T-helper 9 cell (primary cell): ENCODE data around the gene CCR4.
"Not testable (repeated sequence)": the region's sequence is repeated elsewhere in the genome, so short reads cannot be mapped to it uniquely, and the experiment has no call there.

Experiments
- DNase-seq: peaks from one replicate; pipeline ENCODE4 v3.0.0-alpha.2; 2020

The CCR4 gene

DNA sequence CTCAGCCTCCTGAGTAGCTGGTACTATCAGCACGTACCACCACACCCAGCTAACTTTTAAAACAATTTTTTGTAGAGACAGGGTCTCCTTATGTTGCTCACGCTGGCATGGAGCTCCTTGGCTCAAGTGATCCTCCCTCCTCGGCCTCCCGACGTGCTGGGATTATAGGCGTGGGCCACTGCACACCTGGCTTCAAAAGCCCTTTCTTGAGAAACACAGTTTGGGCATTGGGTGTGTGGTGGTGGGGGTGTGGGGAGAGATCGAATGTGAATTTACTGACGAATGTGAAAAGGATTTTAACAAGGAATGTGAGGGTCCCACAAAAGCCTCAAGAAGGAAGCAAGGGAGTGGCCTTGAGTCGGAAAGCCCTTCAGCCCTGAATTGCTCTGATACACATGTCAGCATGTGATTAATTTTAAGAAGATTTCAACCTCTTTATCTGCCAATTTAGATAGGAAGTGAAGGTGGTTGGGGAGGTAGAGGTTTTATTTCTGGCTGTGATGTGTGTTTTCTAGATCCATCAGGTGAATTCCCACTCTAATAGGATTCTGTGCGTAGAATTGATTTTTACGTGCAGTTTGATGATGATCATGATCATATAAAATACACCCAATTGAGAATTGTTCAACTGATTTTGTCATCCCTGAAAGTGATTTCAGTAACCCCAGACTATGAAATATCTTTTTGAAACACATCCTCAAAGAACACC lies 1.1 kb downstream of the CCR4 start:
- DNase-seq, result no peak

DNA sequence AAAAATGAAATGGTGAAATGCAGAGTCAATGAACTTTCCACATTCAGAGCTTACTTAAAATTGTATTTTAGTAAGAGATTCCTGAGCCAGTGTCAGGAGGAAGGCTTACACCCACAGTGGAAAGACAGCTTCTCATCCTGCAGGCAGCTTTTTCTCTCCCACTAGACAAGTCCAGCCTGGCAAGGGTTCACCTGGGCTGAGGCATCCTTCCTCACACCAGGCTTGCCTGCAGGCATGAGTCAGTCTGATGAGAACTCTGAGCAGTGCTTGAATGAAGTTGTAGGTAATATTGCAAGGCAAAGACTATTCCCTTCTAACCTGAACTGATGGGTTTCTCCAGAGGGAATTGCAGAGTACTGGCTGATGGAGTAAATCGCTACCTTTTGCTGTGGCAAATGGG lies 3.1 kb downstream of the CCR4 start:
- DNase-seq, result no peak

DNA sequence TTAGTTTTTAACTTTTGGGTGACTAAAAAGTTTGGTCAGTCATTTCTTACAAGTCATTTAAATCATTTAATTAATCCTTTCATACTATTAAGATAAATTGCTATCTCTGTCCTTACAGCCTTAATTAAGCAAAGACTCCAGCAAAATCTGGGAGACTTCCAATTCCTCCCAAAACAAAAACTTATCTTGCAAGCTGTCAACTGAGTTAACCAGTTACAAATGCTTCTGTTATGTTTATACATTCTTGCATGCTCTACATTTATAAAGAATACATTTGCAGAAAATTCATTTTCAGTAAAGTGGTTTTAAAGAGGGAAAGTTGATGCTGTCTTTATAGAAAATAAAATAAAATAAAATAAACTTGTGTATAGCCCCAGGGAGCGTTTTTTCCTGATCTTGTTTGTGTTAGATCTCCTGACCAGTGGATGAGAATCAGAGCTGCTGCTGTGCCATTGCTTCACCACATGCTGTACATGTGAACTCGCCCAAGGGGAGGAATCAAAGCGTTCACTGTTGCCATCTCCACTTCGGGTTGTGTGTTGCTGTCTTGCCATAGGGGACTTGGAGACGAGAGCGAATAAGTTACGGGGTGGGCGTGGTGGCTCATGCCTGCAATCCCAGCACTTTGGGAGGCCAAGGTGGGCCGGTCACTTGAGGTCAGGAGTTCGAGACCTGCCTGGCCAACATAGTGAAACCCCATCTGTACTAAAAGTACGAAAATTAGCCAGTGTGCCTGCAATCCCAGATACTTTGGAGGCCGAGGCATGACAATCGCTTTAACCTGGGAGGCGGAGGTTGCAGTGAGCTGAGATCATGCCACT lies 5.5 kb downstream of the CCR4 start:
- DNase-seq, result no peak

DNA sequence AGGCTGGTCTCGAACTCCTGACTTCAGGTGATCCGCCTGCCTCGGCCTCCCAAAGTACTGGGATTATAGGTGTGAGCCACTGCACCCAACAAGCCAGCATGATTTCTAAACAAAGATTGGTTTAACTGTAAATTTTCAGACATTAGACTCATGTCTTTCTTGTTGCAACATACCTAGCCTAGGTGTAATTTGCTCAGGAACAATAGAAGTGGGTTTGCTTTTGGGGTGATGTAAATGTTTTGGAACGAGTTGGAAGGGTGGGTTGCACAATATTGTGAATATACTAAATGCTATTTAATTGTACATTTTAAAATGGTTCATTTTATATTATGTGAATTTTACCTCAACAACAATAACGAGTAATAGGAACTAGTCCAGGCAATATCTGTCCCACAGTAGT lies 7.1 kb downstream of the CCR4 start:
- no peak for DNase-seq

DNA sequence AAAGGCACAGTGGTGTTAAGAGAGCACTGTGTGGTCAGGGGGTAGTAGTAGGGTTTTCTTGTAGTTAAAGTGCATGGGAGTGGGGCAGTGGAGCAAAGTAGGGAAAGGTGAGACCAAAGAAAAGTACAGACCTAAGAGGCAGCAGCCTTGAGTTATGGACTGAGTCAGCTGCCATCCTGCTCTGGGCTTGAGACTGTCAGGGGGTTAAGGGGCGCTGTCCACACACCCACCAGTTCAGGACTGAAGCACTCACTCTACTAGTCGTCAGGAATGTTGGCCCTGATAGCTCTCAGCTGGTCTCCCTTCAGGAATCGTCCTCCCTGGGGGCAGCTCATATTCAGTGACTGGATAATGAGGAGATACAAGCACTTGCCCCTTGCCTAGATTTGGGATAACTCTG lies 7.9 kb downstream of the CCR4 start:
- no peak for DNase-seq

DNA sequence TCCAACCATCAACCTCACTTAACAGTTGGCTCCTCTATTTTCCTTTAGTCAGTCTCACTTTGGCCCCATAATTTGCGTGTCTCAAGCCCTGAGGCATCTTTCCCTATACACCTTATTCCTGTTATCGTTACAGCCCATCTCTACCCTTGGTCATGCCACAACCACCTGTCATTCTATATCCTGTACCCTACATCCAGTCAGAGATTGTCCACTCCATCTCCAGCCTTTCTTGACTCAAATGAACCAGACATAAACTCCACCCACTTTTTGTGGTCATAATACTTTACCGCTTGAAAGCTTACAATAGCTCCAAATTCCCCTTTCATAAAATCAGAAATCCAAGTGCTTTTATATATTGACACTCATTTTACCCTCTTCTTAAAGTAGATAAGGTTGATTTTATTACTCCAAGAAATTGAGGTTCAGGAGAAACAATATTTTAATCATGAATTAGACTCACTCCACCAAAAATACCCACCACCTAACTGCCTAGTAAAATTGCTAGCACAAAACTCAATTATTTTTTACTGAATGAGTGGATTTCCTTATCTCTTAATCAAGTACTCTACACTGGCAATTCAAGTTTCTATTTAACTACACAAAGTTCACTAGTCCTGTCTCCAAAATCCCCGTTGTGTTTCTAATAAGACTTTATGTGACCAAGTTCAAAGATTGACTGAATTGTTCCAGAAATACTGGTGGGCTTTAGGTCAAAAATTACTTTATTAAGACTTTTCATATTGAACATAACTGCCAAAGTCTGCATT lies 9.1 kb downstream of the CCR4 start:
- DNase-seq, result no peak

DNA sequence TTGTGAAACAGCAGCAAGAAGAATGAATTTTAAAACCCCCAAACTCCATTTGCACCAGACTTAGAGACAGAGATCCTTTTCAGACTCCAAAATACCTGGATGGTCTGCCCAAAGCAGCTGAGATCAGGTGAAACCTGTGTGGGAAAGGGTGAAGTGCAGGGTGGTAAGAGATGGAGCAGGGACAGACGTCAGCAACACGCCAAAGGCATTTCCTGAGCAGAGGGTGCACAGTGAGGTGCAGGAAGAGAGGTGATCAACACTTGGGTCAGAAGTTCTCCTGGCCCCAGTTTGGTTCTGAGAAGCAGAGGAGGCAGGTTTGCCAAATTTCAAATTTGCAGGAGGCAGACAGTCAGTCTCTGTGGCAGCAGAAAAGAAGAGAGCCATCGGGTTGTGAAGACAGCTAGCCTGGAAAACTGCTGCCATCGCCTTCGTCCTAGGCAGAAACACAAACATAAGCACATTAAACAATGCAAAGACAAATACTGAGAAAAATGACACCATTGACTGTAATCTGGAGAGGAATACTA lies 9.8 kb downstream of the CCR4 start:
- DNase-seq, result peak; percentile 25

DNA sequence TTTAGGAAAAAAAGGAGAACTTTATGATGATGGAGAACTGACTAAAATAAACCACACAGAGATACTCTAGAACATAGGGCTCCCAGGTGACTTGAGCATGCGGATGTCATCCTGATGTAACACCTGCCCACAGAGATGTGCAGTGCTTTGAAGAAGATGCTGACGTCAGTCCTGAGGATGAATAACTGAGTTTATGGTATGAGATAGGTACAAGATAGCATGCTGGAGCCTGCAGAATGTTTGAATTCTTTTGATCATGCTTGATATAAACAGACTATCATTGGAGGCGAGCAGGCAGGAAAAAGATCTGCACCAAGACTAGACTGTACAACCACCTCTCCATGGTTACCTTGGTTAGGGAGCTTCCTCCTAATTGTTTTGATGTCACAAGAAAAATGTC lies 12.4 kb downstream of the CCR4 start:
- peak; percentile 29 for DNase-seq

DNA sequence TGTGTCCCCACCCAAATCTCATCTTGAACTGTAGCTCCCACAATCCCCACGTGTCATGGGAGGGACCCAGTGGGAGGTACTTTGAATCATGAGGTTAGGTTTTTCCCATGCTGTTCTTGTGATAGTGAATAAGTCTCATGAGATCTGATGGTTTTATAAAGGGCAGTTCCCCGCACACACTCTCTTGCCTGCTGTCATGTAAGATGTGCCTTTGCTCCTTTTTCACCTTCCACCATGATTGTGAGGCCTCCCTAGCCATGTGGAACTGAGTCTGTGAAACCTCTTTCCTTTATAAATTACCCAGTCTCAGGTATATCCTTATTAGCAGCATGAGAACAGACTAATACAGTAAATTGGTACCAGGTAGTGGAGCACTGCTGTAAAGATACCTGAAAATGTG lies 13.3 kb downstream of the CCR4 start:
- not testable (repeated sequence) for DNase-seq

DNA sequence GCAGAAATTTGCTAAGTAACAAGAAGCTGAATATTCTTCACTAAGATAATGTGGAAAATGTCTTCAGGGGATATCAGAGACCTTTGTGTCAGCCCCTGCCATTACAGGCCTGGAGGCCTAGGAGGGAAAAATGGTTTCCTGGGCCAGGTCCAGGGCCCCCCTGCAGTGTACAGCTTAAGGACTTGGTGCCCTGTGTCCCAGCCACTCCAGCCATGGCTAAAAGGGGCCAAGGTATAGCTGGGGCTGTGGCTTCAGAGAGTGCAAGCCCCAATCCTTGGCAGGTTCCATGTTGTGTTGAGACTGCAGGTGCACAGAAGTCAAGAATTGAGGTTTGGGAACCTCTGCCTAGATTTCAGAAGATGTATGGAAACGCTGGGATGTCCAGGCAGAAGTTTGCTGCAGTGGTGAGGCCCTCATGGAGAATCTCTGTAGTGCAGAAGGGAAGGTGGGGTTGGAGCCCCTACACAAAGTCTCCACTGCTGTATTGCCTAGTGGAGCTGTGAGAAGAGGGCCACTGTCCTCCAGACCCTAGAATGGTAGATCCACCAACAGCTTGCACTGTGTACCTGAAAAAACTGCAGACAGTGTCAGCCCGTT lies 14.3 kb downstream of the CCR4 start:
- DNase-seq, result not testable (repeated sequence)

DNA sequence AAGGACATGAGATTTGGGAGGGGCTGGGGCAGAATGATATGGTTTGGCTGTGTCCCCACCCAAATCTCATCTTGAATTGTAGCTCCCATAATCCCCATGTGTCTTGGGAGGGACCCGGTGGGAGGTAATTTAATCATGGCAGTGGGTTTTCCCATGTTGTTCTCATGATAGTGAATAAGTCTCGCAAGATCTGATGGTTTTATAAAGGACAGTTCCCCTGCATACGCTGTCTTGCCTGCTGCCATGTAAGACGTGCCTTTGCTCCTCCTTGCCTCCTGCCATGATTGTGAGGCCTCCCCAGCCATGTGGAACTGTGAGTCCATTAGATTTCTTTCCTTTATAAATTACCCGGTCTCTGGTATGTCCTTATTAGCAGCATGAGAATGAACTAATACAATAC lies 15.2 kb downstream of the CCR4 start:
- not testable (repeated sequence) for DNase-seq

DNA sequence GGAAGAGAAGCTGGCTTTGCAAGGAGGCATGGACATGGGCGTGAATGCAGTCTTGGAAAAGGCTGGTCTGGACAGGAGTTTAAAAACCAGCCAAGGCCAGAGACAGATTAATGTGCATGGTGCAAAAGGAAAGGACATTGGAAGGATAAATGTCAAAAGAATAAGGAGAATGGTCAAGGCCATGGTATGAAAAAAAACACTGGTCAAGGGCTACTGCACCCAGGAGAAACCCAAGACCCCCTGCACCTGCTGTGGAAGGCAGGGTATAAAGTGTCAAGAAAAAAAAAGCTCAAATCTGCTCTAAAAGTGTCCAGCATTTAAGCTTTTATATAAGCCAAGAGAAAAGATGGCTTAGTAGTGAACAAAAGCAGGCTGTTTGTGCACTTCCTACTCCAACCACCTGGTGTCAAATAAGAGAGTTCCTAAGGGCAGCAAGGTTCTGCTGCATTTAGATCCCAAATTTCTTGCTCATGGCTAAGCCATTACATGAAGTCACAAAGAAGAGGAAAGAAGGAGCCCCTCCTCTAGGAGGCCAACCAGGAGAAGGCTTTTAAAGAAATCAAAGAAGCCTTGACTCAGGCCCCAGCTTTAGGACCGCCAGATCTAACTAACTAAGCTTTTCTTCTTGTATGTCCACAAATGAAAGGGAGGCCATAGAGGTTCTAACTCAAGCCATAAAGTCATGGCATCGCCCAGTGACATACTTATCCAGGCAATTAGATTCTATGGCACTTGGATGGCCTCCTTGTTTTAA lies 16.9 kb downstream of the CCR4 start:
- no peak for DNase-seq

DNA sequence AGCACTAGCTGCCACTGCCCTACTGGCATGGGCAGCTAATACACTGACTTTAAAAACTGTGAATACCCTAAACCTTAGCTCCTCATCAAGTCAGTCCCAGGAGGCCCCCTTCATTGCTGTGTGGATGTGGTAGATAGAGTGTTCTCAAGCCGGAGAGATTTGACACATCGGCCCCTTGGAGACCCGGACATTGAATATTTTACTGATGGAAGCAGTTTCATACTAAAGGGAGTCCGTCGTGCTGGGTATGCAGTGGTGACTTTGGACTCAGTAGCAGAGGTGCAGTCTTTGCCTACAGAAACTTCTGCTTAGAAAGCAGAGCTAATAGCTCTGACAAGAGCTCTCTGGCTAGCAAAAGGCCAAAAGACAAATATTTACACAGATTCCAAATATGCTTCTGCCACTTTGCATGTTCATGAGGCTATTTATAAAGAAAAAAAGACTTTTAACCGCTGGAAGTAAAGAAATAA lies 17.5 kb downstream of the CCR4 start:
- no peak for DNase-seq

DNA sequence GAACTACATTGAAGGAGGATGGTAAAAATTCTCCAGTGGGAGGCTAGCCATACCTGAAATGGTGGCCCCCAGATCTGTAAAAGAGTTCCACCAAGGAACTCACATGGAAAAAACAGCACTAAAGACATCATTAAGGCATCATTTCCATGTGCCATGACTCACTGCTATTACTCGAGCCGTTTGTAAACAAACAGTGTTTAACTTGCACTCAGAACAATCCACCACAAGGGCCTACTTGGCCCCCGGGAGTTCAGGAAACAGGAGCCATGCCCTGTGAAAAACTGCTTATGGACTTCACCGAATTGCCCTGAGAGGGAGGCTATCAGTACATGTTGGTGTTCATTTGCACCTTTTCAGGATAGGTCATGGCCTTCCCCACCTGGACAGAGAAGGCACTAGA lies 18.2 kb downstream of the CCR4 start:
- DNase-seq, result no peak

DNA sequence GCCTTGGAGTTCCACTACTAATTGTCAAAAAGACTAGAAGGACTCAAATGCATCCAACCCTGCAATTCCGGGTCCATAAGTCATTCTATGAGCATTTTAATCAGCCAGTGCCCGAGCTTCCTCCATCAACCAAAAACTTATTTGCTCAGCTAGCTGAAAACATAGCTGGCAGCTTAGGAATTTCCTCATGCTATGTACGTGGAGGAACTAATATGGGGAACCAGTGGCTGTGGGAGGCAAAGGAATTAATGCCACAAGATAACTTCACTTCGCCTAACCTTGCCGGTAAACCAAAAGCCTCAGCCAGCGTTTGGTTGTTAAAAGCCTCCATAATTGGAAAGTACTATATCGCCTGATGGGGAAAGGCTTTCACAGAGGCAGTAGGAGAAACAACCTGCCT lies 19.8 kb downstream of the CCR4 start:
- not testable (repeated sequence) for DNase-seq

DNA sequence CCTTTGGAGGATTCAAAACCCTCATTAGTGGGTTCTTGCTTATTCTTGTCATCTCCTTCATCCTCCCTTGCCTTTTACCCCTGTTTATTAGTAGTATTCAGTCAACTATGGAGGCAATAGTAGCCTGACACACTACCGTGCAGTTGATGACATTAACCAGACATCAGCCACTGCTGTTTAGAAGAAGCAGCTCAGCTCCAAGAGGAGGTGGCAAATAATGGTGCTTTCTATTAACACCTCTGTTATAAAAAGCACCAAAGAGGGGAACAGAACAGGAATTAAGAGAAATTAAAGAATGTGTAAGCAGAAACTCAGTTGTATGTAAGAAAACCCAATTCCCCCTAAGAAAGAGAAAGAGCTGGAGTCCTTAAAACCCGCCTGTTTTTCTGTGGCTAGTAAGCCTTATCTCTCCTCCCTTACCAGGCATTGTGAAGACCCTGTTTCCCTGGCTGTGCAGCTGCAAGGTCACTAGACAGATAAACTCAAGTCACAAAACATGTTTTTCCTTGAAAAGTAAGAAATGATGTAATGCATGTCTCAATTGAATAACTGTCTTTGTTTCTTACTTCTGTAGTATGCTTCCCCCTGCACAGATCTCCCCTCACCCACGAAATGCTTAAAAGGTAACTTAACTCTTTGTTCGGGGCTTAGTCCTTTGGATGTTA lies 21.2 kb downstream of the CCR4 start:
- no peak for DNase-seq

DNA sequence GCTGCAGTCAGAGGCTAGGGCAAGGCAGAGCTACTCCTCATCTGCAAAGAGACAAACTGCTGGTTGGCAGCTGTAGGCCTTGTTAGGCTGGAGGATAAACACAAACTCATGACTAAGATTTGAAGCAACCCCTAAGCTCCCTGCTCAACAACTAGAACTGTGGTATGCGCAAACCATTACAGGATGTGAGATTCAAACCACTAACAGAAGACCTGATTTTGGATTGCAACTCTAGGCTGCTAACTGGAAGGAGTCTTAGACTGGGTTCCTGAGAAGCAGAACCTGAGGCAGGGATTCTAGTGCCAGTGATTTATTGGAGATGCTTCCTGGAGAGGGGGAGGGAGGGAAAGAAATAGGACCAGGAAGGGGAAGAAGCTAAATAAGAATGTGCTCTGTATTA lies 22.5 kb downstream of the CCR4 start:
- no peak for DNase-seq

DNA sequence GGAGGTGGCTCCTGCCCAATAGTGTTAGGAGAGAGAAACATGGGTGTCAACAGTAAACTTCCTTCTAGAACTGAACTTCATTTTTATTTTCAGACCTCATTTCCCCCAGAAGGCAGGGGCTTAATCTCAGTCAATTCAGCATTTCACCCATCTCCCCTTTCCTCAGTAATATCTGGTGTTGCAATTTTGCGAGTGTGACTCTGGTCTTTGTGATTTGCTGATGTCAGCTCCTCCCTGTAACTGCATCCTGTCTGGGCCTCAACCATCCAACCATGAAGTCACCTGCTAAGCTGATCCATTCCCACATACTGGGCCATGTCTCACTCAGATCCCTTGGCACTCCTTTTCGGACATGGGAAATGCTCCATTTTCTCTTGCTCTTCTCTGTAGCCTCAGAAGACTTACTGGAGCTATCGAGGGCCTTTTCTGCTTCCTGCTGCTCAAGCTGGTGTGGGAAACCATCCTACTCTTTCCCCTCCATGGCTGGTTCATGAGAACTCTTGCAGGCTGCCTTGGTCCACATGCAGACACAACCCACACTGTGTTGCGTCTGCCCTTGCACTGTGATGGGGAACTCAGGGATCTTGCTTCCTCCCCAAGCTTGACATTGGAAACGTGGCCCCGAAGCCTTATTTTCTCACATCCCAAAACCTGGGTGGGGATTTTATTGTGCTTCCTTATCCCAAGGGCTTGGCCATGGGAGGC lies 24.6 kb downstream of the CCR4 start:
- DNase-seq, result no peak

DNA sequence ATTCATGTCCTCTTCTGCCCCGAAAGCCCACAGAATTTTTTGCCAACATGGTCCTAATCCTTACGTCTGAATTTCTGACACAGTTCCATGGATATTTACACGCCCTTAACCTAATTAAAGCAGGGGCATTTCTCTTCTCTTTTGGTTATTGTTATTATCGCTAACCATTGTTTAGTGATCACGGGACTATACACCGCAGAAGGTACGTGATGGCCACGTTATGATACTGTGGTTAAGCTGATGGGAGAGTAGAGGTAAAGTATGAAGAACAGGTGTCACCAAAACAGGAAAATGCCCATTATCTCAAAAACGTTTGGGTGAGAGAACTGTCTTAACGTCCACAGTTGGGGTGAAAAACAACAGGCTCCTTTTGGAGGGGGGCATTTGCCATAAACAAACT lies 26.4 kb downstream of the CCR4 start:
- no peak for DNase-seq

DNA sequence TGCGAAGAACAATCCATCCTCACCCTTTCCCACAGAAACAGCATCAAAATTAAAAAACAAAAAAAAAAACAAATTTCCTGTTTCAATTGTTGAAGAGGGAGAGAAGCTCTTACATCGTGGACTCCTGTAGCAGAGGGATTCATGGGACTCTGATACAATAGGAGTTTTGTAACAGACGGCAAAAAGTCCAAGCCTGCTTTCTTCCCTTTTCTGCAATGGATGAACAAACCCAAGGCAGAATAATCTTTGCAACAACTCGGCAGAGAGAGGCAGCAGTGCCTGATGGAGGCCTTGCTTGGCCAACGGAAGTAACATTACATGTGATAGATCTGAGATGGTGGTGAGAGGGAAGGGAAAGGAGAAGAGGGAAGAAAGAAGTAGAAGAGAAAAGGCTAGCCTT lies 26.9 kb downstream of the CCR4 start:
- DNase-seq, result no peak

DNA sequence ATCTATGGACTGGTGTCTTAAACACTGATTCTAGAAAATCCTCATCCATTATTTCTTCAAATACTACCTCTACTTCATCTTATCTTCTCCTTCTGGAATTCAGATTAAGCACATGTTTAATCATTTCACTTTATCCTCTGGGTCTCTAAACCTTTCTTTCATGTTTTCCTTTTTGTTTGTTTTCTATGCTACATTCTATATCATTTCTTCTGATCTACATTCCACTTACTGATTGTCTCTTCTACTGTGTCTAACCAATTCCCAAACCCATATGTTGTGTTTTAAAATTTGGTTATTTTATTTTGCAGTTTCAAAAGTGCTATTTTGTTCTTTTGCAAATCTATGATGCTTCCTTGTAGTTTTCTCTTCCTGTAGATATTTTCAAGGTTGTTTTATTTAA lies 31.7 kb downstream of the CCR4 start:
- no peak for DNase-seq
